Muscle of arm (tissue), 12 donors: Measurements from ENCODE around the gene NUAK1. TPM values are rescaled to one million over a fixed set of nuclear protein-coding genes. Genes with fewer than 3 reads are reported as not detected.

ENCODE experiments used
- DNase-seq: peaks from one replicate; pipeline ENCODE4 v3.0.0-alpha.2; 2013
- polyA plus RNA-seq, 12 donors: library from polyadenylated mRNA; unstranded; fragments of 120-200 nt; gene quantifications; one replicate each; pipeline ENCODE4 v1.2.1, GENCODE V29; 2013; ENCODE audit not compliant: insufficient read length in 12 of 12

Gene NUAK1
- polyA plus RNA-seq, 12 donors, result 8.7 to 24.4 (median 11.9) TPM; not detected in 1

DNA sequence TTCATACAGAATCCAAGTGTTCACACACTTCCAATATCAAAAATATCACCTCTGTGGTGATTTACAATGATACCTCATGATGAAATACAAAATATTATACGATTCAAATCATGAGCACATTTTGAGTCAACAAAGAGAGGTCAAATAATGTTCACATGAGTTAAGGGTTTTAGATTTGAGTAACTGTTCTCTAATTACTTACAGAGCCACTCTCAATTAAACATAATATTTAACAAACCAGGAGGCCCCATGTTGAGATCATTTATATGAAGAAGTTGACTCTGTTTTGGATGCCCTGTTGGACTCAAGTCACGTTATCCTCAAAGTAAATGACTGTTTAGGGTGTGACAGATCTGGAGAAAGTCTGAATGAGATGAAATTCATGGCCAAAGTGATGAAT lies 53.5 kb downstream of the NUAK1 start:
- no peak for DNase-seq

DNA sequence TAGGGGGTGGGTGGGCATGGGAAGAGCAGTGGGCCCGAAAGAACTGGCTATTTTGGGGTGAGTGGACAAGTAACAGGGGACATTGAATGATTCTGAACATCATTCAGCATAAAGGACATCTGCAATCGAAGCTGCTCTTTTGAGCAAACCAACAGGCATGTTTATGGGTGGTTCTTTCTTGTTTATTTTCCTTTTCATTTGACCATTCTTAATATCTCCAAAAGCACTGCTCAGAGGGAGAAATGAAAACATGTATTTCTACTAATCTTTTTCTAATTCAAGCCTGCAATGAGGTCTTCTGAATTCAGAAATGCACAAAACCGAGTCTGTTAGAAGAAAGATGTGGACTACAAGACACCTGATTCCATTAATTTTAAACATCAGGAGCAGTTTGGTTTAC lies 54.0 kb downstream of the NUAK1 start:
- no peak for DNase-seq

DNA sequence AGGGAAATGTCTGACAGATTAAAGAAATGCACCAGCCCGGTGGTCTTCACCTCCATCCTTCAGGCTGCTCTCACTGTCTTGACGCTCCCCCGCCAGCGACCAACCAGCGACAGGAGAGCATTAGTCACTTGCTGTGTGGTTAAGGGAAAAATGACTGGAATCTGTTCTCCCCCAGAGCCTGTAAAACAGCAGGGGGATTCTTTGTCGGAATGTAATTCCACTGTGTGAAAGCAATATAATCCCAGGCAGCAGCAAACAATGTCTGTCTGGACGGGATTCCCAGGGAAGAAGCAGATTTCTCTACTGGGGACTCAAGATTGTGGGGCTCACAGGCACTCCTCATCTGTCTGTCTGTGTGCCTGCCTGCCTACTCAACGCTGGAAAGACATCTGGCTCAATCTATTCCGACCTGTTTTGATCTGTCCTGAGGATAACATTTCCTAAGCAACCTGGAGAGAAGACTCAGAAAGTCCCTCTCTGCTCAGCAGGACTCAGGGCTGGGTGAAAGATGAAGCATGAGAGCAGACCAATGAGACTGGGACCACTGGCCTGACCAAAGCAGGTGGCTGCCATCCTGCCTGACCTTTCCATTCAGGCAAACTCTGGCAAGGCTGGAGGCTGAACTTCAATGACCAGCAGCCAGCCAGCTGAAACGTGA lies 54.6 kb downstream of the NUAK1 start:
- DNase-seq, result no peak

DNA sequence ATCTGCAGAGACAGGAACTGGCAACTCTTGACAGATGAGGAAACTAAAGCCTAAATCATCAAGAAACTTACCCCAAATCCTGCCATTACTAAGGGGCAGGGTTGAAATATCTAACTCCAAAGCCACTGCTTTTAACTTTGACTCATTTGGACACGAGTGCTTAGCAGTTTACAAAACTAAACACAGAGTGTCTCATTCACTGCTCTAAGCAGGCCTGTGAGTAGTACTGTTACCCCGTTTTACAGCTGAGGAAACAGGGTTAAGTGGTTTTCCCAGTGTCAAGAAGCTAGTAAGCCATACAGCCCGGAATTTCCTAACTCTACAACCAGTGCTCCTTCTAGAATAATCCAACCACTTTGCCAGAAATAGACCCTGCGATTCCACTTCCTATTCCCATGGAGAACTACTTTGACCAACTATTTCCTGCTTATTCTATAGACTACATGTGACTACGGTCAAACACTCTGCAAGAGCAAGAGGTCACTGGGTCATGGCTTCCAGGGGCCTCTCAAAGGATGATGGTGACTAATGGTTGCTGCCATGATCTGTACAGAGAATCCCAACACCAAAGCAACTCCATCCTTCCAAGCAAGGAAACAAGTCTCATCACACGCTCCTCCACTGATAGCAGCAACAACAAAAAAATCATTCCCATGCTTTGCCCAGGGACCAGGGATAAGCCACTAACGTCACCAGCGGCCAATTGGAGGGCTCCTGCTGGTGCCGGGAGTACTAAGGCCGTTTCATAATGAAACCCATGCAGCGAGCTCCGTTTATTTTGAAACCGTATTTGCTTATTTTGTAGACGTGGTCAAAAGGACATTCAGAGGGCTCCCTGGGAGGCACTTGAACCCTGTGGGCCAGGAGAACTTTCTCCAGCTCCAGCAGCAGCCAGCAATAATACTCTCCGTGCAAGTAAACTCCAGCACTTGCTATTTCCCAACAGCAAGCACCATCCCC lies 56.3 kb downstream of the NUAK1 start:
- no peak for DNase-seq

DNA sequence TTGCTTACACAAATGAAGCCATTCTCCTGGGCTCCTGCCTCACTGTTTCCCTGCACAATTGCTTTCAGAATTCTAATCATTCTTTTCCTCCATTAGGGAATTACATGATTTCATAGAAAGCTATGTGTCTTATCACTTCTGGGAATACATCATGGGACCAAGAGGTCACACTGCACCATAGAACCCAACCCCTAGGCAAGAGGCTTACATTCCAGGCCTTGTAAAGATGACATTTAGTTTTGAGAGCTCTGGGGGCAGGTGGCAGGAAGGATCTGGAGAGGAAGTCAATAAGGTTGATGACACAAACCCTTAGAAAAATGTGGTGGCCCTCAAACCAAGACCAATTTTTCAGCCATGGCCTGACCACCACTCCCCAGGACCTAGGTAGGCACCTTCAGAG lies 57.1 kb downstream of the NUAK1 start:
- DNase-seq, result no peak

GRCh38 chr12:106080791-106081170 lies 58.0 kb downstream of the NUAK1 start:
- no peak for DNase-seq

GRCh38 chr12:106080041-106080790 lies 58.5 kb downstream of the NUAK1 start:
- peak; percentile 43 for DNase-seq

GRCh38 chr12:106079148-106079738 lies 59.5 kb downstream of the NUAK1 start:
- DNase-seq, result no peak

GRCh38 chr12:106078358-106079010 lies 60.3 kb downstream of the NUAK1 start:
- no peak for DNase-seq

DNA sequence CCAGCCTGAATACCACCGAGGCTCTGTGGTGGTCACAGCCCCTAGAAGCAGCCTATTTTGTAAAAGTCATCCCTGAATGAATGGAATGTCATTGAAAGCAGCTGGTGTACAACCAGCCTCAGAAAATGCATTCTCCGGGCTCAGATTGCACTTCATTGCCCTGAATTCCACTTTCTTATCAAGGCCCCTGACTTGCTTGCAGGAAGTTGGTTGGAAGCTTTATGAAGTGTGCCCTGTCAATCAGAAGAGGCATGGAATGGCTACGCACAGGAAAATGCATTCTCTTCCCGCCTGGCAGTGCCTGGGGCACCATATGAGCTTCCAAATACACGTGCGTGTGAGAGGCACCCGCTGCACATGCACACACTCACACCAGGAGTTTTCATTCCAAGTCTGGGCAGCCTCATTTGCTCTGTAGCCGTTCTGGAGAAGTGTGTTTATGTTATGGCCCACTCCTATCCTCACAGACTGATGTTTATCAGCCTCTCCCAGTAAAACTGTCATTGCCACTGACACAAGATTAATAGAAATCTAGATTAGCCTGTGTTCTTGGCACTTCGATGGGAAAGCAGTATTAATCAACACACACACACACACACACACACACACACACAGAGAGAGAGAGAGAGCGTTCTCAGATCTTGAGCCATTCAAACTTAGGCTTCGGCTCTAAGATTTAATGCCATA lies 63.9 kb downstream of the NUAK1 start:
- DNase-seq, result no peak

- no peak for DNase-seq
Observed at GRCh38 chr12:106074361-106074705, 64.4 kb downstream of the NUAK1 start.

DNA sequence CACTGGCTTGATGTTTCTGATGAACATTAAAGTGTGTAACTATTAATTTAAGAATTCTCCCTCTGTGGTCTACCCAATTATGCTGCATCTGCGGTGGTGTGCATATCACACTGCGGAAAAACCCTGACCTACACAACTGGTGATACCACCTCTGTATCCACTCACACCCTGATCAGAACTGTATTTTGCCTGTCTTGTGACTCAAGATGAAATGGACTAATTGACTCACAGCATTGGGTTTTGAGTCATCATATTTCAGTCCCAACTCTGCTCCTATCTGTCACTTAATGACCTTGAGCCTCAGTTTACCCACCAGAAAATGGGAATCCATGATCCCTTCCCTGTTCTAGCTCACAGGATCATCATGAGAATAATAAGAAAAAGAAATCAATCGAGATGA lies 65.6 kb downstream of the NUAK1 start:
- no peak for DNase-seq

DNA sequence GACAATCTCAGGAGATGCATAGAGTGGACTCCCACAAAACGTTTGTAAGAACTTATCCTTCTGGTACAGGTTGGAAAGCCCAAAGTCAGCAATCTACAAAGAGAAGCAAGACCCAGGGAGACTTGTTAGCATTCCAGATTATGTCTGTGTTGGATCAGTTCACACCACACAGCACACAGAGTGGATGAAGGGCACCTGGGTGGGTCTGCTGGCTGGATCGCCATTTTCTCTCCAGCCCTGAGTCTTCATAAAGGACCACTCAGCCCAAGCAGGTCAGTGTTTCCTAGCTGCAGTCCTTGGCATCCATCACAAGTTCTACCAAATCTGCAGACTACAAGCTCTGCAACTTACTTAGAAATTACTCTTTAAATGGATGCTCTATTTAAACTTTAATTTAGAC lies 66.0 kb downstream of the NUAK1 start:
- no peak for DNase-seq

- no peak for DNase-seq
Observed at GRCh38 chr12:106071686-106072085, 67.1 kb downstream of the NUAK1 start.

DNA sequence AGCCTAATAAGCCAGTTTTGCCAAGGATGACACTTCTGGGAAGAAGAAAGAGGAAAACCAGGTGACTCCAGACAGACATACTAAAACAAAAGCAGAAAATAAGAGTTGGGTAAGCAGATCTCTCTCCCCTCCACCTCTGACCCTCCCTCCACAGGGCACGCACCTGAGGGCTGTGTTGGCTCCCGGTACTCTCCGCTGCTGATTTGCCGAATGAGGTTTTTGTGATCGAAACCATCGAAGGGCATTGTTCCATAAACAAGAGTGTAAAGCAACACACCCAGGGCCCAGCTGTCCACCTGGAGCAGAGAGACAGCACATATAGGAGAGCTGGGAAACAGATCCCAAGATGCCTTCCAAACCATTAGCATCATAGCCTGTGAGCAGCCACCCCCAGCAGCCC lies 68.1 kb downstream of the NUAK1 start:
- DNase-seq, result no peak

GRCh38 chr12:106070147-106070546 lies 68.6 kb downstream of the NUAK1 start:
- DNase-seq, result no peak

- DNase-seq, result no peak
Observed at GRCh38 chr12:106068296-106068695, 70.5 kb downstream of the NUAK1 start.

DNA sequence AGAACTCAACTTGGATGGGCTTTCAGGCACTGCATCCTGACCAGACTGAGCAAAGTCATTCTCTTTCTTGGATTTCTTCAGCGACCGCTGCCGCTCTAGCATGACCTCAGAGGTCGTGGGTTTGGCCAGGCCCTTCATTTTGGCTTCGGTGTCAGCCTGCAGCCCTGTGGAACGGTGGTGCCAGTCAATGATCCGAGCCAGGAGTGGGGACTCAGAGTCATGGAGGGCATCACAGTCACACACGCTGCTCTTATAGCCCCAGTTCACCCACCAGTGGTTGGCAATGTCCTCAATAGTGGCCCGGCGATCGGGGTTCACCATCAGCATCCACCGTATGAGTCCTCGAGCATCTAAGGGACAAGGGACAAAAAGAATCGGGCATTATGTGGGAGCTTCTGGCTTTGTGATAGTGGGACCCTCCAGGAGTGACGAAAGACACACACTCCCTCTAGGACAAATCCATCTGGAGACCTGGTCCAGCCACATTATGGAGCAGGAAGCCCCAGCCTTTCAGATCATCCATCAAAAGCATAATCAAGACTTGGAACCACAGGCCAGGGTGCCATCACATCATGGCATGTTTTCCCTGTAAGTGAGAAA lies 71.0 kb downstream of the NUAK1 start:
- DNase-seq, result no peak

DNA sequence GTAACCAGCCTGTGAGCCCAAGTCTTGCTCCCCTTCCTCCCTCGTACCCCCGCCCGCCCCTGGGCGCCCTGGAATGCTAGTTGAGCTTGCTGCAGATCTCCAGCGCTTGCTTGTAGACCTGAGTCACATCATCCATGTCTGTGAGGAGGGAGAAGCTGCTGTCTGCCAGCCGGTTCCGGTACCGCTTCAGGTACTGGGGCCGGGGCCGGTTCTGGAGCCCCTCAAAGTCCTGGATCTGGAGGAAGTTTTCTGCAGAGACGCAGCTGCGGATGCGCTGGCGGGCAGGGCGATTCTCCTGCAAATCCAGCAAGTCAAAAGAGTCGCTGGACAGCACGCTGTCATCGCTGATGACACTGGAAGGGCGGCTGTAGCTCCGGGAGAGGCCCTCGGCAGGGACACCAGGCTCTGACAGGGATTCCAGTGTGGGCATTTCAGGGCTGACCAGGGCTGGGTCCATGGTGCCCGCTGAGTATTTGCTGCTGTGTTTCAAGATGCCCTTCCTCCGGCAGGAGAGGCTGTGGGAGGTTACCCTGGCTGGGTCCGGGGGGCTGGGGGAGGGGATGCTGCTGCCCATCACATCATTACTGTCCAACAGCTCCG lies 71.9 kb downstream of the NUAK1 start:
- DNase-seq, result no peak

- no peak for DNase-seq
Observed at GRCh38 chr12:106066051-106066705, 72.6 kb downstream of the NUAK1 start.
